Neural progenitor cell (in vitro differentiated cells): Measurements from ENCODE around the gene MN1.

Experiments used
- EZH2 ChIP-seq: fragments of 200-600 bp; sonication (generic); IDR thresholded peaks from 2 replicates; pipeline ENCODE4 v1.6.1; 2017; ENCODE audit warnings: antibody characterized with exemption, mild to moderate bottlenecking, moderate library complexity
- EZH2phosphoT487 ChIP-seq: fragments of 200-600 bp; sonication (generic); IDR thresholded peaks from 2 replicates; pipeline ENCODE4 v1.6.1; 2017; ENCODE audit warnings: antibody characterized with exemption
- TF ChIP-seq, protein P1 (sequence below): fragments of 200-600 bp; sonication (generic); IDR thresholded peaks from 2 replicates; pipeline ENCODE4 v1.5.1; 2017; ENCODE audit warnings: antibody characterized with exemption, mild to moderate bottlenecking

- TF ChIP-seq, protein P1, sequence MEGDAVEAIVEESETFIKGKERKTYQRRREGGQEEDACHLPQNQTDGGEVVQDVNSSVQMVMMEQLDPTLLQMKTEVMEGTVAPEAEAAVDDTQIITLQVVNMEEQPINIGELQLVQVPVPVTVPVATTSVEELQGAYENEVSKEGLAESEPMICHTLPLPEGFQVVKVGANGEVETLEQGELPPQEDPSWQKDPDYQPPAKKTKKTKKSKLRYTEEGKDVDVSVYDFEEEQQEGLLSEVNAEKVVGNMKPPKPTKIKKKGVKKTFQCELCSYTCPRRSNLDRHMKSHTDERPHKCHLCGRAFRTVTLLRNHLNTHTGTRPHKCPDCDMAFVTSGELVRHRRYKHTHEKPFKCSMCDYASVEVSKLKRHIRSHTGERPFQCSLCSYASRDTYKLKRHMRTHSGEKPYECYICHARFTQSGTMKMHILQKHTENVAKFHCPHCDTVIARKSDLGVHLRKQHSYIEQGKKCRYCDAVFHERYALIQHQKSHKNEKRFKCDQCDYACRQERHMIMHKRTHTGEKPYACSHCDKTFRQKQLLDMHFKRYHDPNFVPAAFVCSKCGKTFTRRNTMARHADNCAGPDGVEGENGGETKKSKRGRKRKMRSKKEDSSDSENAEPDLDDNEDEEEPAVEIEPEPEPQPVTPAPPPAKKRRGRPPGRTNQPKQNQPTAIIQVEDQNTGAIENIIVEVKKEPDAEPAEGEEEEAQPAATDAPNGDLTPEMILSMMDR = no peak
- no peak for TF ChIP-seq EZH2
- no peak for TF ChIP-seq EZH2phosphoT487
Observed at GRCh38 chr22:27752771-27753170, 48.8 kb downstream of the MN1 start.
